IPS-11a (cell line): ENCODE measurements around the gene GCKR.
"Not testable (repeated sequence)": the region's sequence is repeated elsewhere in the genome, so short reads cannot be mapped to it uniquely, and the experiment has no call there.

Experiments used
- H3K4me3 ChIP-seq: one replicate; pipeline ENCODE4 v1.5.1; 2013; ENCODE audit warnings: low read depth, low read length, control low read depth

Gene GCKR

DNA sequence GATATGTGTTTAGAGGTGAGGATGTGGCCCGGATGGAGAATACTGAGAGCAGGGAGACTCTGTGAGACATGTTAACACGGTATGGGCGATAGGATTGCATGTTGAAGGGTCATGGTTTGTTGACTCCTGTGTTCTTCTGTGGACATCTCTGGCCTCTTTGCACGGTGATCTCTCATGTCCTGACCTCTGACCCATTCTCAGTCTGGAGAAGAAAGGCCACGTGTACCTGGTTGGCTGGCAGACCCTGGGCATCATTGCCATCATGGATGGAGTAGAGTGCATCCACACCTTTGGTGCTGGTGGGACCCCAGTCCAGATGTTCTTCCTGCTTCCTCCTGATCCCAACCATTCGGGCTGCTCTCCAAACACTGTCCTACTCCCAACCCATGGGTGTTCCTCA, 9.9 kb downstream of the GCKR start:
- no peak overlapping the region for H3K4me3 ChIP-seq

DNA sequence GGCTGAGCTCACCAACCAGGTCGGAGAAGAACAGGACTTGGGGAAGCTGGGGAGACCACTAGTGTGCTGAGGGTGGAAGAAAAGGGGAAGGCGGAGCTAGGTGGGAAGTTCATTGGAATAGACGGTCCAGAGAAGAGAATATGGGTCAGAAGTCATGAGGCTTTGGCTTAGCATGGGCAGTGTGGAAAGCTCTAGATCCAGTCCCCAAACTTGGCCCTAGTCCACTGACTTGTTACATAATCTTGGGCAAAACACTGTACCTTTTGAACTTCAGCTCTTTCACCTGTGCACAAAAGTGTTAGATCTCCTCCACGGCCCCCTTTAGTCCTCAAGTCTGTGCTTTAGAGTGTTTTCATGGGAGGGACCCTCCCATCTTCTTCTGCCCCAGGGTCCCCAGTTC, 10.7 kb downstream of the GCKR start:
- no peak overlapping the region for H3K4me3 ChIP-seq

DNA sequence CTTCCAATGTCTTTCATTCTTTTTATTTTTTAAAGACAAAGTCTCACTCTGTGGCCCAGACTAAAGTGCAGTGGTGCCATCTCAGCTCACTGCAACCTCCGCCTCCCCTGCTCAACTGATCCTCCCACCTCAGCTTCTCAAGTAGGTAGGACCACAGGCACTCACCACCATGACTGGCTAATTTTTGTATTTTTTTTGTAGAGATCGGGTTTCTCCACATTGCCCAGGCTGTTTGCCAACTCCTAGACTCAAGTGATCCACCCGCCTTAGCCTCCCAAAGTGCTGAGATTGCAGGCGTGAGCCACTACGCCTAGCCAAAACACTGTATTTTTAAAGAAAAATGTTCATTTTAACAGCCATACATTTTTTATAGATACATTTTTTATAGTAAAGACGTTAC, 12.7 kb downstream of the GCKR start:
- no peak overlapping the region for H3K4me3 ChIP-seq

DNA sequence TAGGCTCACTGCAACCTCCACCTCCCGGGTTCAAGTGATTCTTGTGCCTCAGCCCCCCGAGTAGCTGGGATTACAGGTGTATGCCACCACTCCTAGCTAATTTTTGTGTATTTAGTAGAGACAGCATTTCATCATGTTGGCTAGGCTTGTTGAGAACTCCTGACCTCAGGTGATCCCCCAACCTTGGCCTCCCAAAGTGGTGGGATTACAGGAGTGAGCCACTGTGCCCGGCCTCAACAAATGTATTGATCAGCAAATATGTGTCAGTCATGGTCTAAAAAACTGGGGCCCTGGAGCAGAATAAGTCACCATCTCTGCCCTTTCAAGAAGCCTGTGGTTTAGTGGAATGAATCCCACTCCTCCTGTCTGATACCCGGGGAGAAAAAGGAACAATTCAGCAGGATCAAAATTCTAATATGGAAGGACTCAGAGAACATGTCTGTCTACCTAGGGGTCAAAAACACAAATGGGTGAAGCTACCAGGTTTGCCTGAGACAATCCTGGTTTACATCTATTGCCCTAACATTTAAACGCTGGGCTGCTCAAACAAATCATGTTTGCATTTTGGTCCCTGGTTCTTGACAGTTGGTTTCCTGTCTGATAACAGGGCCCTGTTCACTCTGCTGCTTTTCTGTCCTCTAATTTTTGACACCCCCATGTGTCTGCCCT, 21.6 kb downstream of the GCKR start:
- H3K4me3 ChIP-seq, result no peak overlapping the region

DNA sequence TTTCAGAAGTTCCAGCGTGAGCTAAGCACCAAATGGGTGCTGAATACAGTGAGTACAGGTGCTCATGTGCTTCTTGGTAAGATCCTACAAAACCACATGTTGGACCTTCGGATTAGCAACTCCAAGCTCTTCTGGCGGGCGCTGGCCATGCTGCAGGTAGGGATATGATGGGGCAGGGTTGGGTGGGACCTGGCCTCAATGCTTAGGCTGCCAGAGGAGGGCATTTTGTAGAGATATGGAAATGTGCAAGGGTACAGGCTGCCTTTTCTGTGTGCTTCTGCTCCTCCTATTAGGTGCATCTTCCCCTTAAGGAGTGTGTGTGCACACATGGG, 22.1 kb downstream of the GCKR start:
- H3K4me3 ChIP-seq, result no peak overlapping the region

DNA sequence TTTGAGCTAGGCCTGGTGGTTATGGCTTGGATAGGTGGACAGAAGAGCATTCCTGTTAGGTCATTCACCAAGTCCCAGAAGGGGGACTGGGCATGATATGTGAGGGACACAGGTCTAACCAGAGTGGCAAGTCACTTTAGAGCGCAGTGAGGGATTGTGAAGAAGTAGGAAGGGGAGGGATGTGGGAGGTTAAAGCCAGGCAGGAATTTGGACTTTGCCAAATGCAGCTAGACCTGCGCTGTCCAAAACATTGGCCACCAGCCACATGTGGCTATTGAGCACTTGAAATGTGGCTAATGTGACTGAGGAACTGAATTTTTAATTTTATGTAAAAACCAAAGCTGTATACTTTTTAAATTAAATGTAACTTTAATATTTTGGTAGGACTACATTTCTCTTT, 23.7 kb downstream of the GCKR start:
- H3K4me3 ChIP-seq, result no peak overlapping the region

DNA sequence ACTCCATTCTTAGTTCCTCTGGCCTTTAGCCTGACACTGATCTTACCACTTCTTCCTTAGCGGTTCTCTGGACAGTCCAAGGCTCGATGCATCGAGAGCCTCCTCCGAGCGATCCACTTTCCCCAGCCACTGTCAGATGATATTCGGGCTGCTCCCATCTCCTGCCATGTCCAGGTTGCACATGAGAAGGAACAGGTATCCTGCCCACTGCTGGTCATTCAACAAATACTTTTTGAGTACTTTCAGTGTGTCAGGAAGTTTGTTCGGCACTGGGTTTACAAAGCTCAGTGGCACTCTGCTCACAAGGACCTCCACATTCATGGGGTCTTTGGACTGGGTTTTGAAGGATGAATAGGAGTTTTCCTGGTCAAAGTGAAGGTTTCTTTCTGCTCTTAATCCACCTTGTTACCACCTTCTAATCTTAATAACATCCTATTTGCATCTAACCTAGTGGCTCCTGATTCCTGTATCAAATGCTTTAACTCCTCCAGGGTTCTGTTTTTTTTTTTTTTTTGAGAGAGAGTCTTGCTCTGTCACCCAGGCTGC, 25.8 kb downstream of the GCKR start:
- no peak overlapping the region for H3K4me3 ChIP-seq

DNA sequence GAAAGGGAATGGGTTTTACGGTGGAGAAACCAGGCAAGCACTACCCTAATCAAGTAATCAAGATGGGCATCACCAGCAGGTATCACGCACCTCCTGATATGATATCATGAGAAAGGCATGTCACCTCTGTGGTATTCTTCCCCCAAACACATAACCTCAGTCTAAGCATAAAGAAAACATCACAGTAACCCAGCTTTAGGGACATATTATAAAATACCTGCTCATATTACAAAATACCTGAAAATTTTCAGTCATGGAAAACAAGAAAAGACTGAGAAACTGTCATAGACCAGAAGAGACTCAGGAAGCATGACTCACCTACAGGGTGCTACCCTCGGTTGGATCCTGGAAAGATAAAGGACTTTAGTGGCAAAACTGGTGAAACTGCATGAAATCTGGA, 30.5 kb downstream of the GCKR start:
- no peak overlapping the region for H3K4me3 ChIP-seq

DNA sequence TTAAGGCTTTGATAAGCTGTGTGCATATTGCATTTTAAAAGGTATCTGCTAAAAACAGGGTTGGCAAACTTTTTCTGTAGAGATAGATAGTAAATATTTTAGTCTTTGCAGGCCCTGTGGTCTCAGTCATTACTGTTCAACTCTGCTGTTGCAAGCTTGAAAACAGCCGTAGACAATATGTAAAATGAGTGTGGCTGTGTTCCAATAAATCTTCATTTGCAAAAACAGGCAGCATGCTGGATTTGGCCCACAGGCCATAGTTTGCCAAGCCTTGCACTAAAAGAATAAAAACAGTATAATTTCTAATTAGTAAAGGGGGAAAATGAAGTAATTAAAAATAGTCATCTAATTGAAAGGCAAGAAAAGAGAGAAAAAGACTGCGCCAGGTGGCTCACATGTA, 35.3 kb downstream of the GCKR start:
- H3K4me3 ChIP-seq, result no peak overlapping the region

DNA sequence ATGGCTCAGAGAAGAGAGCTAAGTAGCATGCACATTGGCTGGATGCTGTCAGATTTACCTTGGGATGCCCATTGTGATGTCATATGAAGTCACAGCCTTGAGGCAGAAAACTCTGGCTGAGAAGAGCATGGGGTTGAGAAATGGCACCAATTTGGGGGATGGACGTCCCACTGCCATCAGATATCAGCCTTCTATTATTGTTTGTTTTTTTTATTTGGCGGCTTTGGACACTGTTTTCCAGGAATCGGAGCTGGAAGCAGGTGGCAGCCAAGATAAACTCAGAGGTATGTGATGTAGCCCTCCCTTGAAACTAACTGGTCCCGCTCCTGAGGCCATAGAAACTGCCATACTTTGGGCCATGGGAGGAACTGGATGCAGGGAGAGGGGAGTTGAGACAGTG, 40.6 kb downstream of the GCKR start:
- H3K4me3 ChIP-seq, result no peak overlapping the region

DNA sequence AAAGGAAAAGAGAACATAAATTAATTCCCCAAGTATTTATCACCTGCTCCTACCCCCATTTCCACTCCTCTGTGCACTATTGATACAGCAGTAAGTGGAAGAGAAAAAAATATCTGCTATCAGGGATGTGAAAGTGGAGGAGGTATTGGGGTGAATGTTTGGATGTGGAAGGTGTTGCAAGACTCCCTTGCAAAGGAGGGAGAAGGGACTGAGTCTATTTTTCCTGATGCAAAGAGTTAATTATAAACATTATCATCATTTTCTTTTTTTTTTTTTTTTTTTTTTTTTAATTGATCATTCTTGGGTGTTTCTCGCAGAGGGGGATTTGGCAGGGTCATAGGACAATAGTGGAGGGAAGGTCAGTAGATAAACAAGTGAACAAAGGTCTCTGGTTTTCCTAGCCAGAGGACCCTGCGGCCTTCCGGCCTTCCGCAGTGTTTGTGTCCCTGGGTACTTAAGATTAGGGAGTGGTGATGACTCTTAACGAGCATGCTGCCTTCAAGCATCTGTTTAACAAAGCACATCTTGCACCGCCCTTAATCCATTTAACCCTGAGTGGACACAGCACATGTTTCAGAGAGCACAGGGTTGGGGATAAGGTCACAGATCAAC, 42.3 kb downstream of the GCKR start:
- H3K4me3 ChIP-seq, result not testable (repeated sequence)

DNA sequence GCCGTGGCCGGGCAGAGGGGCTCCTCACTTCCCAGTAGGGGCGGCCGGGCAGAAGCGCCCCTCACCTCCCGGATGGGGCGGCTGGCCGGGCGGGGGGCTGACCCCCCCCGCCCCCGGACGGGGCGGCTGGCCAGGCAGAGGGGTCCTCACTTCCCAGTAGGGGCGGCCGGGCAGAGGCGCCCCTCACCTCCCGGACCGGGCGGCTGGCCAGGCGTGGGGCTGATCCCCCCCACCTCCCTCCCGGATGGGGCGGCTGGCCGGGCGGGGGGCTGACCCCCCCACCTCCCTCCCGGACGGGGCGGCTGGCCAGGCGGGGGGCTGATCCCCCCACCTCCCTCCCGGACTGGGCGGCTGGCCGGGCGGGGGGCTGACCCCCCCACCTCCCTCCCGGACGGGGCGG, 43.0 kb downstream of the GCKR start:
- H3K4me3 ChIP-seq, result not testable (repeated sequence)

DNA sequence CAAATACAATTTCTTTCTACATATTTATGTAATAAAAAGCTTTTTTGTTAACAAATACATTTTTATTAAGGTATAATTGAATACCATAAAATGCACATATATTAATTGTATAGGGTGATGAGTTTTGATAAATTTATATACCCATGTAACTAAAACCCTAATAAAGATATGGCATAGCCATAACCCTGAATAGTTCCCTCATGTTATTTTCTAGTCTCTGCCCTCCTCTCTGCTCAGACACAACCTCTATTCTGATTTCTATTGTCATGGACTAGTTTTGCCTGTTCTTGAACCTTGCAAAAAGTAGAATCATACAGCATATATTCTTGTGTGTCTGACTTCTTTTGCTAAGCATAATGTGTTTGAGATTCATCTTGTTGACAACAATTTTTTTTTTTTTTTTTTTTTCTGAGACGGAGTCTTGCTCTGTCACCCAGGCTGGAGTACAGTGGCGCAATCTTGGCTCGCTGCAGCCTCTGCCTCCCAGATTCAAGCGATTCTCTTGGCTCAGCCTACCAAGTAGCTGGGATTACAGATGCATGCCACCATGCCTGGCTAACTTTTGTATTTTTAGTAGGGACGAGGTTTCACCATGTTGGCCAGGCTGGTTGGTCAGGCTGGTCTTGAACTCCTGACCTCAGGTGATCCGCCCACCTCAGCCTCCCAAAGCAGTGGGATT, 47.6 kb downstream of the GCKR start:
- H3K4me3 ChIP-seq, result no peak overlapping the region

DNA sequence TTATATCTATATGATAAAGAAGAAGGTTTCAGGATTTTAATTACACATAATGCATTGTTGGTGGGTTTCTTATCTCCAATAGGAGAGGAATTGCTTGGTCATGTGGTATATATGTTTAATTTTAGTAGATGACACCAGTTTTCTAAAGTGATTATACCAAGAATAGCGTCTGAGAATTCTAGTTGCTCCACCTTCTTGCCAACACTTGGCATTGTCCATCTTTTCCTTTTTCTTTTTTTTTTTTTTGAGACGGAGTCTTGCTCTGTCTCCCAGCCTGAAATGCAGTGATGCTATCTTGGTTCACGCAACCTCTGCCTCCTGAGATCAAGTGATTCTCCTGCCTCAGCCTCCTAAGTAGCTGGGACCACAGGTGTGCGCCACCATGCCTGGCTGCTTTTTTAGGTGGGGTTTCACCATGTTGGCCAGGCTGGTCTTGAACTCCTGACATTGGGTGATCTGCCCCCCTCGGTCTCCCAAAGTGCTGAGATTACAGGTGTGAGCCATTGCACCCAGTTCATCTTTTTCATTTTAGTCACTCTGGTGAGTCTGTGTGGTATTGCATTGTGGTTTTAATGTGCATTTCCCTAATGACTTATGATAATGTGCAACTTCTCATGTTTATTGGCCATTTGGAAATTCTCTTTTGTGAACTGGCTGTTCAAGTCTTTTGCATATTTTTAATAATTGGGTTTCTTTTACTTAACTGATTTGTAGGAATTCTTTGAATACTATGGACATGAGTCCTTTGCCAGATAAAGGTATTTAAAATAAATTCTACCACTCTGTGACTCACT, 48.9 kb downstream of the GCKR start:
- H3K4me3 ChIP-seq, result no peak overlapping the region

DNA sequence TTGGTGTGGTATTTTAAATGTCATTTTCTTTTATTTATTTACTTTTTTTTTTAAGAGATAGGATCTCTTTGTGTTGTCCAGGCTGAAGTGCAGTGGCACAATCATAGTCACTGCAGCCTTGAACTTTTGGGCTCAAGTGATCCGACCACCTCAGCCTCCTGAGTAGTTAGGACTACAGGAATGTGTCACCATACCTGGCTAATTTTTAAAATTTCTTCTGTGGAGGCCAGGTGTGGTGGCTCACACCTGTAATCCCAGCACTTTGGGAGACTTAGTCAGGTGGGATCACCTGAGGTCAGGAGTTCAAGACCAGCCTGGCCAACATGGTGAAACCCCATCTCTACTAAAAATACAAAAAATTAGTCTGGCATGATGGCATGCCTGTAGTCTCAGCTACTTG, 52.7 kb downstream of the GCKR start:
- no peak overlapping the region for H3K4me3 ChIP-seq

DNA sequence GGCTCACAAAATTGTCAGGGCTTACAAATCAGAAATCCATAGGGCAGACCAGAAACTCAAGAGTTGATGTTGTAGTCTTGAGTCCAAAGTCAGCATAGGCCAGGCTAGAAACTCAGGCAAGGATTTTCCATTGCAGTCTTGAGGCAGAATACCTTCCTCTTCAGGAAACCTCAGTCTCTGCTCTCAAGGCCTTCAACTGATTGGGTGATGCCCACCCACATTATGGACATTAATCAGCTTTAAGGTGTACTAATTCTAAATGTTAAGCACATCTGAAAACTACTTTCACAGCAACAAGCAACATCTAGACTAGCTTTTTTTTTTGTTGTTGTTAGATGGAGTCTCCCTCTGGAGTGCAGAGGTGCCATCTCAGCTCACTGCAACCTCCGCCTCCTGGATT, 54.9 kb downstream of the GCKR start:
- H3K4me3 ChIP-seq, result no peak overlapping the region

DNA sequence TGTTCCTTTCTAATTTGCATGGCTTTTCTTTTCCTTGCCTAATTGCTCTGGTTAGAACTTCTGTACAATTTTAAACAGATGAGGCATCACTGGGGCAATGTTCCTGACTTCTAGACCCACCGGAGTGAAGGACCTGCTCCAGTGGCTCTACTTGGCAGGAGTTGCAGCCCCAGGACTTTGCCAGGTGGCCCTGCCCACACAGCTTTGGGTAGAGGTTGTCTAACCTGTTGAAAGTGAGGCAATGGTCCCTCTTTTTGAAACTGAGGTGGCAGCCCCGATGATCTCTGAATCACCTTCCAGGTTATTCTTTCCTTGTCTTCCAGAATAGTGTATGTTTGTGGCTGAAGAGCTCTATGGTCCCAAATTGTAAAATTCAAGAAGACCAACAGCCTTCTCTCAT, 56.3 kb downstream of the GCKR start:
- no peak overlapping the region for H3K4me3 ChIP-seq

DNA sequence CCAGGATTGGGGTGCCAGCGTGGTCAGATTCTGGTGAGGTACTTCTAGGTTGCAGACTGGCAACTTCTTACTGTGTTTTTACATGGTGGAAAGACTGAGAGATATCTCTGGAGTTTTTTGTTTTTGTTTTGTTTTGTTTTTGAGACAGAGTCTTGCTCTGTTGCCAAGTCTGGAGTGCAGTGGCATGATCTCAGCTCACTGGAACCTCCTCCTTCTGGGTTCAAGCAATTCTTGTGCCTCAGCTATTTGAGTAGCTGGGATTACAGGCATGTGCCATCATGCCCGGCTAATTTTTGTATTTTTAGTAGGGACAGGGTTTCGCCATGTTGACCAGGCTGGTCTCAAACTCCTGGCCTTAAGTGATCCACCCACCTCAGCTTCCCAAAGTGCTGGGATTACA, 57.8 kb downstream of the GCKR start:
- H3K4me3 ChIP-seq, result not testable (repeated sequence)

DNA sequence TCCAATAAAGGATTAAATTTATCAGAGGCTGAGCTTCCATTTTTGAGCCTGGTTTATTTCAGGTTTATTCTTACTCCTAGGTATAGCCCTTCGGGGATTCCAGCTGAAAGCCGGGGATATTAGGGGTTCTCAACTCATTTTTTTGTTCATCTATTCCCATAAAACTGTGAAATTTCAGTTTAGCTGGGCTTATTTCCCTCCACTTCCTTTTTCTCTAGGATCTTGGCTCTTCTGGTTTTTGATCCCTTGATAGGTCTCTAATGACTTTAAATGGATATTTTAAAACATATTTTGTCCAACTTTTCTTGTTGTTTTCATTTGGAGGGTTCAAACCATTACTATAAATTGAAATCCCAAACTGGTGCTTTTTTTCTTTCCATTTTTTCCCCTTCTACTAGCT, 62.6 kb downstream of the GCKR start:
- H3K4me3 ChIP-seq, result no peak overlapping the region

DNA sequence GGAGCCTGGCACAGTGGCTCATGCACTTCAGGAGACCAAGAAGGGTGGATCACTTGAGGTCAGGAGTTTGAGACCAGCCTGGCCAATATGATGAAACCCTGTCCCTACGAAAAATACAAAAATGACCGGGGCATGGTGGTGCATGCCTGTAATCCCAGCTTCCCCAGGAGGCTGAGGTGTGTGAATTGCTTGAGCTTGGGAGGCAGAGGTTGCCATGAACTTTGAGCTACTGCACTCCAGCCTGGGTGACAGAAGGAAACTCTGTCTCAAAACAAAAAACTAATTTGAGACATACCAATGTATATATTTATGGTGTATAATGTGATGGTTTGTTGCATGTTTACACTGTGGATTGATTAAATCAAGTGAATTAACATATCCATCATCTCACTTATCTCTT, 64.4 kb downstream of the GCKR start:
- no peak overlapping the region for H3K4me3 ChIP-seq

DNA sequence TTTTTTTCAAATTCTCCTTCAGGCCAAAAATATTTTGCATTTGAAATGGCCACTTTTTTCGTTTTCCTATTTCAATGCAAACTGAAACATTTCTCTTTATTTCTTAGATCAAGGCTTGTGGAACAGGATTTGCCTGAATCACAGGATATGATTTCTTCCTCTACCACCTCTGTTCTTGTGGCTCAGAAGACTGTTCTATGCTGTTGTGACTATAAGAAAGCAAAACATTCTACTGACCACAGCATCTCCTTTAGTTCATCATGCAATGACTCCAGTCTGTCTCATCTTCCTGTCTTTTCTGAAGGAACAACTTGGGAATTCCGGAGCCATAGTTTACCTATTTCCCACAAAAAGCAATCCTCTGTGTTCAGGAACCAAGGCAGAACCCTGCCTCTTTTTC, 70.0 kb downstream of the GCKR start:
- H3K4me3 ChIP-seq, result no peak overlapping the region

DNA sequence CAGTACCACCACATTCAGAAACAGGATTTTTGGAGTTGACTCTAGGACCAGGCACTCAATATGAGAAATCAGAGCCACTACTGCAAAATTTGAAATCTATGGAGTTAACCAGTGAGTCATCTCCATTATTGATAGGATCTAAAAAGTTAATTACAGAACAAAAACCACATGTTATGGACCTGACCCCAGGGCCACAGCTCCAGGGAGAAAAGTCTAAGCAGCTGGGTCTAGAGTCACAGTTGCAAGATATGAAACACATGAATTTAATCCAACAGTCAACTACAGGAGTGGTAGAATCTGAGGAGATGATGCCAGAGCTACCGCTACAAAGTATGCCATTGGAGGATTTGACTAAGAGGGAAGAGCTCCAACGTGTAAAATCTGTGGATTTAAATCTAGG, 72.8 kb downstream of the GCKR start:
- H3K4me3 ChIP-seq, result no peak overlapping the region
